ENCODE data around the gene SOX5. TPM values are rescaled to one million over a fixed set of nuclear protein-coding genes. Genes with fewer than 3 reads are reported as not detected.

The SOX5 gene
- total and polyA plus RNA-seq, 2 donors (not counting 1 experiment from before 2014, with no cell fraction given) = 3.9 to 17.2 TPM

DNA sequence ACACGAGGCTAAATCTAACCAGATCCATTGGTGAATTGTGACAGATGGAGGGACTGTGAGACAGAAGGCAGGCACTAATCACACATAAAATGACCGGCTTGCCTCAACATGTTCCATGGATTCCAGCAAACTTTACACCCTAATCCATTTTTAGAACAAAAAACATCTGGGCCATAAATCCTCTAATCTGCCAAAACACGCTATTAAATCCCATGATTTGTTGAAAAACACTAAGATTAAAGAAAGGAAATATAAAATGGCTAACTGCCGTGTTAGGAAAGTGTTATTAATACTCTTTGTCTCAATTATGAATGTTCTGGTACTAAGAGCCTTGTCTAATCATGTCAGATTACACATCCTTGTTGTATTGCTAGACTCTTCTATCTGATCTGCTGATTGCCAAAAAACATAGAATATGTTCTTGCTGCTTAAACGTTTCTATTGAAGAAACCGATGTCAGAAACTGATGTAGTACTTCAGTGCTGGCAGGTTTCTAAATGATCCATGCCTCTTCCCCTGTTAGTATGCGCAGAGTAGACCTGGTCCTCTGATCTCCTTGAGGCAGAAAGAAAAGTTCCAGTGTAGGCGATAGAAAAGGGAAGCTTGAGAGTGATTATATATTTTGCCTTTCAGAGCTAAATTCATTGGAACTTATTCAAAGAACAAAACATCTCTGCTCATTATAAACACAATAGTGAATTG, 384.9 kb downstream of the SOX5 start:
- CTCF ChIA-PET = no interaction called here
- intact Hi-C loops (cut with micrococcal nuclease) = no loop called here

More for the DNA sequence above, 384.9 kb downstream of the SOX5 start:
- Mint-ChIP-seq H3K4me3 (no peak overlapping the region), H3K4me1 (peaks cover 4% of the 10 kb centered on the region), H3K27ac (no peak overlapping the region), H3K9me3 (ENCODE audit: insufficient read depth) (no peaks in the 10 kb centered on the region), H3K27me3 (no peaks in the 10 kb centered on the region)
- no peaks in the 10 kb centered on the region for H4K20me1 ChIP-seq (ENCODE audit: control insufficient read depth, insufficient read depth, low read length, poor library complexity, severe bottlenecking)
- no peak overlapping the region for H3K27ac ChIP-seq (ENCODE audit: low read length in 2 of 2)
- H3K4me3 ChIP-seq (ENCODE audit: control extremely low read depth in 1 of 5, extremely low read depth in 1 of 5, insufficient read depth in 1 of 5, low read depth in 2 of 5, low read length in 4 of 5) = no peak overlapping the region
- H3K4me1 ChIP-seq (ENCODE audit: control insufficient read depth in 2 of 2, insufficient read depth in 2 of 2, low read length in 2 of 2) = no peaks in the 10 kb centered on the region
- no peaks in the 10 kb centered on the region for H3K9me3 ChIP-seq (ENCODE audit: control extremely low read depth in 1 of 3, control insufficient read depth in 2 of 3, insufficient read depth in 1 of 3, low read length in 2 of 3)
- no peak overlapping the region for H3K9ac ChIP-seq (ENCODE audit: low read length)
- no peak for TF ChIP-seq EZH2 (IDR thresholded peaks at IDR 0.05; ENCODE audit: borderline replicate concordance, insufficient read depth, low read depth, low read length, poor library complexity, severe bottlenecking)
- TF ChIP-seq, protein P1, sequence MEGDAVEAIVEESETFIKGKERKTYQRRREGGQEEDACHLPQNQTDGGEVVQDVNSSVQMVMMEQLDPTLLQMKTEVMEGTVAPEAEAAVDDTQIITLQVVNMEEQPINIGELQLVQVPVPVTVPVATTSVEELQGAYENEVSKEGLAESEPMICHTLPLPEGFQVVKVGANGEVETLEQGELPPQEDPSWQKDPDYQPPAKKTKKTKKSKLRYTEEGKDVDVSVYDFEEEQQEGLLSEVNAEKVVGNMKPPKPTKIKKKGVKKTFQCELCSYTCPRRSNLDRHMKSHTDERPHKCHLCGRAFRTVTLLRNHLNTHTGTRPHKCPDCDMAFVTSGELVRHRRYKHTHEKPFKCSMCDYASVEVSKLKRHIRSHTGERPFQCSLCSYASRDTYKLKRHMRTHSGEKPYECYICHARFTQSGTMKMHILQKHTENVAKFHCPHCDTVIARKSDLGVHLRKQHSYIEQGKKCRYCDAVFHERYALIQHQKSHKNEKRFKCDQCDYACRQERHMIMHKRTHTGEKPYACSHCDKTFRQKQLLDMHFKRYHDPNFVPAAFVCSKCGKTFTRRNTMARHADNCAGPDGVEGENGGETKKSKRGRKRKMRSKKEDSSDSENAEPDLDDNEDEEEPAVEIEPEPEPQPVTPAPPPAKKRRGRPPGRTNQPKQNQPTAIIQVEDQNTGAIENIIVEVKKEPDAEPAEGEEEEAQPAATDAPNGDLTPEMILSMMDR (IDR thresholded peaks at IDR 0.05) = no peak
- DNase-seq (no peak), ATAC-seq (ENCODE audit: low read depth) (no peak)
- no peak overlapping the region for H2AFZ ChIP-seq (ENCODE audit: insufficient read depth, low read depth, low read length, poor library complexity, severe bottlenecking)
- POLR2A ChIA-PET = no interaction called here
- H3K36me3 ChIP-seq (replicated peaks in 1 of 2; ENCODE audit: control extremely low read depth in 1 of 2, control insufficient read depth in 1 of 2, extremely low read depth in 1 of 2, insufficient read depth in 2 of 2, low read length in 1 of 2) = no peaks in the 10 kb centered on the region
- WGBS (ENCODE audit: insufficient coverage) = 94% methylated on average over 4 of the region's 8 CpGs
- no peak overlapping the region for H3K4me2 ChIP-seq (replicated peaks; ENCODE audit: low read depth, low read length, poor library complexity, severe bottlenecking)
- H3K79me2 ChIP-seq (ENCODE audit: control insufficient read depth, insufficient read depth, low read length) = no peaks in the 10 kb centered on the region
- H3K27me3 ChIP-seq (replicated peaks in 1 of 4; ENCODE audit: control extremely low read depth in 1 of 4, control insufficient read depth in 3 of 4, insufficient read depth in 4 of 4, low read length in 3 of 4) = no peaks in the 10 kb centered on the region

Measured in B cell (primary cell).